ENCODE results near the gene TOP3B.

DNA sequence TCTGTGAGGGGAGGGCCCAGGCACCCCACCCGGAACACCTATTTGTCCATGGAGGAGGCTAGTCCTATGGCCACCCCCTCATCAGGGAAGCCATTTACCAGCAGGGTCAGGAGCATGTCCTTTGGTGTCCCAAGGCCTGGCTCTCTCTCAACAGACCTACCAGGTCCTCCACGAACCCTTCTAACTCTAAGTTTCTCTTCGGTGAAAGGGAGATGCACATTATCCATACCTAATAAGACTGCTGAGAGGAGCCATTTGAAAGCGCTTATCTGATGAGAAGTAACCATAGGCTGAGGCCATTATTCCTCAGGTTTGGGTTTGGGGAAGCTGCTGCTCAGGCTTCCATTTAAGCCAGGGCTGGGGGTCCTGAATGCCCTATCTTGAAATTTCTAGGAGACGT, 9.2 kb upstream of the TOP3B start:
- TF ChIP-seq CTCF (IDR thresholded peaks at IDR 0.05; ENCODE audit: low read depth, low read length, poor library complexity, severe bottlenecking) (no peak), EZH2phosphoT487 (IDR thresholded peaks at IDR 0.05; ENCODE audit: borderline replicate concordance, low read length) (no peak)

Data from DOHH2 (cell line).